ENCODE results near the gene TUT7.
"Not testable (repeated sequence)": the region's sequence is repeated elsewhere in the genome, so short reads cannot be mapped to it uniquely, and the experiment has no call there.

TUT7 gene

GRCh38 chr9:86354011-86354817 is at the start of gene TUT7:
Gene TUT7 (minus strand): TSS chr9:86354410. CDS start chr9:86353199, 1,211 bp downstream.
- H3K36me3 ChIP-seq (ENCODE audit: low read depth), result peaks cover 30% of the 10 kb centered on the region
- peak within 1 kb of the TSS; percentile 72 for H3K27ac ChIP-seq (ENCODE audit: poor library complexity, severe bottlenecking)
- no peaks in the 10 kb centered on the region for H3K27me3 ChIP-seq (ENCODE audit: insufficient read depth, poor library complexity, severe bottlenecking)
- no peaks in the 10 kb centered on the region for H3K9me3 ChIP-seq (ENCODE audit: severe bottlenecking)
- DNase-seq (ENCODE audit: low spot score), result peak; percentile 93
- ATAC-seq (ENCODE audit: low read depth), result peak; percentile 93
- peaks cover 24% of the 10 kb centered on the region for H3K4me1 ChIP-seq (ENCODE audit: insufficient read depth, poor library complexity, severe bottlenecking)
- H3K4me3 ChIP-seq (ENCODE audit: severe bottlenecking), result peak within 1 kb of the TSS; percentile 88
- TF ChIP-seq CTCF (IDR thresholded peaks at IDR 0.05; ENCODE audit: poor library complexity, severe bottlenecking), result no peak

- Histone ChIP-seq H3K27me3 (ENCODE audit: insufficient read depth, poor library complexity, severe bottlenecking) (no peaks in the 10 kb centered on the region), H3K4me3 (ENCODE audit: severe bottlenecking) (no peak overlapping the region), H3K4me1 (ENCODE audit: insufficient read depth, poor library complexity, severe bottlenecking) (peaks cover 23% of the 10 kb centered on the region), H3K36me3 (ENCODE audit: low read depth) (no peaks in the 10 kb centered on the region), H3K9me3 (ENCODE audit: severe bottlenecking) (no peaks in the 10 kb centered on the region), H3K27ac (ENCODE audit: poor library complexity, severe bottlenecking) (no peak overlapping the region)
- TF ChIP-seq CTCF (IDR thresholded peaks at IDR 0.05; ENCODE audit: poor library complexity, severe bottlenecking), result no peak
- ATAC-seq (ENCODE audit: low read depth) (no peak), DNase-seq (ENCODE audit: low spot score) (no peak)
Measured at GRCh38 chr9:86402591-86402990, 48.4 kb upstream of the TUT7 start.

GRCh38 chr9:86396412-86396811 is 42.2 kb upstream of the TUT7 start:
- Histone ChIP-seq H3K4me1 (ENCODE audit: insufficient read depth, poor library complexity, severe bottlenecking) (no peaks in the 10 kb centered on the region), H3K4me3 (ENCODE audit: severe bottlenecking) (no peak overlapping the region), H3K27ac (ENCODE audit: poor library complexity, severe bottlenecking) (no peak overlapping the region), H3K27me3 (ENCODE audit: insufficient read depth, poor library complexity, severe bottlenecking) (no peaks in the 10 kb centered on the region), H3K36me3 (ENCODE audit: low read depth) (no peaks in the 10 kb centered on the region), H3K9me3 (ENCODE audit: severe bottlenecking) (no peaks in the 10 kb centered on the region)
- TF ChIP-seq CTCF (IDR thresholded peaks at IDR 0.05; ENCODE audit: poor library complexity, severe bottlenecking), result no peak
- no peak for DNase-seq (ENCODE audit: low spot score)
- ATAC-seq (ENCODE audit: low read depth), result no peak

- not testable (repeated sequence) for H3K9me3 ChIP-seq (ENCODE audit: severe bottlenecking); H3K4me3 ChIP-seq (ENCODE audit: severe bottlenecking); H3K27ac ChIP-seq (ENCODE audit: poor library complexity, severe bottlenecking); DNase-seq (ENCODE audit: low spot score); H3K36me3 ChIP-seq (ENCODE audit: low read depth); H3K27me3 ChIP-seq (ENCODE audit: insufficient read depth, poor library complexity, severe bottlenecking); ATAC-seq (ENCODE audit: low read depth); H3K4me1 ChIP-seq (ENCODE audit: insufficient read depth, poor library complexity, severe bottlenecking)
Measured at GRCh38 chr9:86390184-86390583, 36.0 kb upstream of the TUT7 start.

- Histone ChIP-seq H3K9me3 (ENCODE audit: severe bottlenecking) (no peaks in the 10 kb centered on the region), H3K4me1 (ENCODE audit: insufficient read depth, poor library complexity, severe bottlenecking) (no peaks in the 10 kb centered on the region), H3K27ac (ENCODE audit: poor library complexity, severe bottlenecking) (no peak overlapping the region), H3K27me3 (ENCODE audit: insufficient read depth, poor library complexity, severe bottlenecking) (no peaks in the 10 kb centered on the region), H3K36me3 (ENCODE audit: low read depth) (no peaks in the 10 kb centered on the region), H3K4me3 (ENCODE audit: severe bottlenecking) (no peak overlapping the region)
- ATAC-seq (ENCODE audit: low read depth) (no peak), DNase-seq (ENCODE audit: low spot score) (no peak)
- TF ChIP-seq CTCF (IDR thresholded peaks at IDR 0.05; ENCODE audit: poor library complexity, severe bottlenecking), result no peak
Measured at GRCh38 chr9:86389628-86390027, 35.4 kb upstream of the TUT7 start.

All from RWPE2 (cell line).